MCF 10A (cell line): ENCODE measurements around the gene DGKD. TPM values are rescaled to one million over a fixed set of nuclear protein-coding genes. Genes with fewer than 3 reads are reported as not detected.

Source experiments
- BruUV-seq: library from RNA; stranded (reverse); fragments of 400-500 nt; replicated peaks from 2 replicates; lab custom pipeline; 2021; lab: Mats Ljungman, UMichigan
- CTCF ChIA-PET: fragments of 300-600 bp; sonication (Branson Sonifier 250); formaldehyde crosslinking; extraction: SDS; loops from one replicate; lab custom pipeline; 2021; ENCODE audit warnings: antibody characterized with exemption, inconsistent platforms; lab: Yijun Ruan, JAX
- POLR2A ChIA-PET: fragments of 300-600, 350-650 bp; sonication (Branson Sonifier 250); formaldehyde crosslinking; extraction: SDS; loops from one replicate; lab custom pipeline; 2020; ENCODE audit warnings: antibody characterized with exemption, inconsistent platforms; lab: Yijun Ruan, JAX
- DNase-seq: peaks from one replicate; pipeline ENCODE4 v3.0.0-alpha.2; 2018; ENCODE audit not compliant: unreplicated experiment
- H3K27ac Mint-ChIP-seq: one replicate; pipeline ENCODE4 v1.8.0; 2022; ENCODE audit warnings: mild to moderate bottlenecking, low read depth, mixed read lengths; ENCODE audit not compliant: unreplicated experiment
- H3K27me3 Mint-ChIP-seq: one replicate; pipeline ENCODE4 v1.8.0; 2022; ENCODE audit warnings: mixed read lengths; ENCODE audit not compliant: insufficient read depth, unreplicated experiment
- H3K36me3 Mint-ChIP-seq: one replicate; pipeline ENCODE4 v1.8.0; 2022; ENCODE audit warnings: mild to moderate bottlenecking, moderate library complexity, mixed read lengths; ENCODE audit not compliant: insufficient read depth, unreplicated experiment
- H3K4me1 Mint-ChIP-seq: one replicate; pipeline ENCODE4 v1.8.0; 2022; ENCODE audit warnings: mixed read lengths; ENCODE audit not compliant: insufficient read depth, unreplicated experiment
- H3K4me3 Mint-ChIP-seq: one replicate; pipeline ENCODE4 v1.8.0; 2022; ENCODE audit warnings: mild to moderate bottlenecking, moderate library complexity, mixed read lengths; ENCODE audit not compliant: unreplicated experiment
- H3K9me3 Mint-ChIP-seq: one replicate; pipeline ENCODE4 v1.8.0; 2022; ENCODE audit warnings: mixed read lengths; ENCODE audit not compliant: unreplicated experiment
- CTCF ChIP-seq: fragments of 200-600 bp; IDR thresholded peaks from one replicate; pipeline ENCODE4 v1.8.0; 2022; ENCODE audit warnings: antibody characterized with exemption, mild to moderate bottlenecking; ENCODE audit not compliant: unreplicated experiment
- intact Hi-C: fragments of 100-400 bp; cut with micrococcal nuclease; formaldehyde crosslinking; loops from 2 replicates; pipeline ENCODE4 v1.14.1; 2022
- total RNA-seq: library from RNA; stranded (reverse); gene quantifications from 2 replicates; pipeline ENCODE4 v1.2.3, GENCODE V29; 2022

Gene DGKD
- total RNA-seq, 1 experiment from 2014 or later, result 59.1 TPM

GRCh38 chr2:233446121-233446520 is 91.8 kb downstream of the DGKD start:
- Mint-ChIP-seq H3K27ac (peak overlapping the region; percentile 42), H3K4me3 (no peak overlapping the region), H3K9me3 (no peaks in the 10 kb centered on the region), H3K27me3 (no peaks in the 10 kb centered on the region), H3K36me3 (peaks cover 32% of the 10 kb centered on the region), H3K4me1 (peaks cover 9% of the 10 kb centered on the region)
- no peak for DNase-seq
- intact Hi-C loops, result loop anchor here (10.0 kb wide), 1 partner anchor 469 kb away; the partner anchor contains the start of gene TRPM8
- POLR2A ChIA-PET, result no interaction called here
- CTCF ChIA-PET, result interaction anchor here (0.5 to 10.8 kb wide), 3 partner anchors 42 to 265 kb away, joined by 3 to 223 read pairs (median 7); no protein-coding TSS in a partner anchor
- BruUV-seq, result no TSS peak
- no peak for TF ChIP-seq CTCF

- TF ChIP-seq CTCF, result no peak
- no peak overlapping the region for H3K27ac Mint-ChIP-seq
- peaks cover 37% of the 10 kb centered on the region for H3K36me3 Mint-ChIP-seq
- no peak for DNase-seq
- H3K27me3 Mint-ChIP-seq, result no peaks in the 10 kb centered on the region
- H3K9me3 Mint-ChIP-seq, result no peaks in the 10 kb centered on the region
- ChIA-PET POLR2A (no interaction called here), CTCF (interaction anchor here (10.8 kb wide), 1 partner anchor 43 kb away, joined by 223 read pairs; no protein-coding TSS in a partner anchor)
- BruUV-seq, result no TSS peak
- intact Hi-C loops, result loop anchor here (10.0 kb wide), 1 partner anchor 468 kb away; the partner anchor contains the start of gene TRPM8
- H3K4me3 Mint-ChIP-seq, result no peak overlapping the region
- H3K4me1 Mint-ChIP-seq, result peaks cover 9% of the 10 kb centered on the region
These were observed 92.5 kb downstream of the DGKD start for GRCh38 chr2:233446606-233447305.

- H3K36me3 Mint-ChIP-seq, result peaks cover 39% of the 10 kb centered on the region
- peak overlapping the region; percentile 79 for H3K27ac Mint-ChIP-seq
- H3K27me3 Mint-ChIP-seq, result no peaks in the 10 kb centered on the region
- no peak for TF ChIP-seq CTCF
- H3K4me1 Mint-ChIP-seq, result peaks cover 9% of the 10 kb centered on the region
- CTCF ChIA-PET, result interaction anchor here (0.7 to 10.8 kb wide), 8 partner anchors 20 to 1098 kb away, joined by 3 to 223 read pairs (median 4); no protein-coding TSS in a partner anchor
- POLR2A ChIA-PET, result interaction anchor here (0.8 kb wide), 1 partner anchor 385 kb away, joined by 3 read pairs; no protein-coding TSS in a partner anchor
- no TSS peak for BruUV-seq
- intact Hi-C loops, result loop anchor here (2.0 to 10.0 kb wide), 2 partner anchors 385 to 467 kb away; partner anchors contain the start of gene TRPM8
- no peaks in the 10 kb centered on the region for H3K9me3 Mint-ChIP-seq
- DNase-seq, result no peak
- no peak overlapping the region for H3K4me3 Mint-ChIP-seq
These were observed 93.4 kb downstream of the DGKD start for GRCh38 chr2:233447506-233448219.

GRCh38 chr2:233448220-233448559 is 93.9 kb downstream of the DGKD start:
- peaks cover 37% of the 10 kb centered on the region for H3K36me3 Mint-ChIP-seq
- peak overlapping the region; percentile 79 for H3K27ac Mint-ChIP-seq
- no peaks in the 10 kb centered on the region for H3K9me3 Mint-ChIP-seq
- CTCF ChIA-PET, result interaction anchor here (0.6 to 10.8 kb wide), 12 partner anchors 8 to 468 kb away, joined by 3 to 223 read pairs (median 4); partner anchors contain the start of gene TRPM8
- no peak for DNase-seq
- intact Hi-C loops, result loop anchor here (2.0 to 10.0 kb wide), 2 partner anchors 385 to 467 kb away; partner anchors contain the start of gene TRPM8
- H3K4me3 Mint-ChIP-seq, result no peak overlapping the region
- peaks cover 9% of the 10 kb centered on the region for H3K4me1 Mint-ChIP-seq
- no TSS peak for BruUV-seq
- no peak for TF ChIP-seq CTCF
- H3K27me3 Mint-ChIP-seq, result no peaks in the 10 kb centered on the region
- POLR2A ChIA-PET, result interaction anchor here (0.8 to 1.2 kb wide), 3 partner anchors 44 to 385 kb away, joined by 3 to 4 read pairs (median 3); no protein-coding TSS in a partner anchor
